H1 (cell line): Measurements from ENCODE around the gene ENTPD8.

Experiments used
- BACH1 ChIP-seq: IDR thresholded peaks from 2 replicates; pipeline ENCODE4 v1.6.1; 2012; ENCODE audit warnings: low read length, improper control_type of control experiment
- BRCA1 ChIP-seq: IDR thresholded peaks from 2 replicates; pipeline ENCODE4 v1.6.1; 2012; ENCODE audit warnings: low read depth, low read length, improper control_type of control experiment
- CBX5 ChIP-seq: fragments of 300-800, 300-1000 bp; sonication (generic); IDR thresholded peaks from 2 replicates; pipeline ENCODE4 v1.7.1; 2016; ENCODE audit warnings: antibody characterized with exemption, low read length, low read depth
- CREB1 ChIP-seq: IDR thresholded peaks from 2 replicates; pipeline ENCODE4 v1.6.1; 2012; ENCODE audit warnings: inconsistent platforms
- EGR1 ChIP-seq: IDR thresholded peaks from 2 replicates; pipeline ENCODE4 v1.6.1; 2011; ENCODE audit warnings: low read depth, low read length, borderline replicate concordance
- EP300 ChIP-seq, 2 experiments: IDR thresholded peaks; 1 replicate in 1 of 2; 2 replicates in 1 of 2; pipeline ENCODE4 v1.6.1; 2011 to 2012; ENCODE audit warnings: low read depth in 2 of 2, low read length in 2 of 2, mild to moderate bottlenecking in 2 of 2, borderline replicate concordance in 1 of 2, inconsistent platforms in 1 of 2, moderate library complexity in 1 of 2
- EZH2 ChIP-seq: fragments of 200-600 bp; sonication (generic); IDR thresholded peaks from 2 replicates; pipeline ENCODE4 v1.7.1; 2012; ENCODE audit warnings: low read depth, mild to moderate bottlenecking, moderate library complexity, low read length, inconsistent platforms; ENCODE audit not compliant: severe bottlenecking
- POLR2A ChIP-seq, 2 experiments: IDR thresholded peaks; 1 replicate in 1 of 2; 2 replicates in 1 of 2; pipeline ENCODE4 v1.6.1; 2011; ENCODE audit warnings: low read depth in 2 of 2, low read length in 2 of 2, mild to moderate bottlenecking in 2 of 2; ENCODE audit errors: control extremely low read depth in 1 of 2
- RBBP5 ChIP-seq: IDR thresholded peaks from 2 replicates; pipeline ENCODE4 v1.7.1; 2012; ENCODE audit warnings: low read depth, mild to moderate bottlenecking, inconsistent platforms, low read length, moderate library complexity, borderline replicate concordance
- SIN3A ChIP-seq, 2 experiments: IDR thresholded peaks in 1 of 2; conservative IDR thresholded peaks in 1 of 2; 2 replicates each; pipeline ENCODE4 v1.6.1; 2011 to 2012; ENCODE audit warnings: low read length in 2 of 2, improper control_type of control experiment in 1 of 2, low read depth in 1 of 2, mild to moderate bottlenecking in 1 of 2
- SP1 ChIP-seq: IDR thresholded peaks from 2 replicates; pipeline ENCODE4 v1.6.1; 2011; ENCODE audit warnings: low read depth, low read length
- TF ChIP-seq, protein P1 (sequence below), 3 experiments: IDR thresholded peaks; 1 replicate in 2 of 3; 2 replicates in 1 of 3; pipeline versions ENCODE4 v1.5.1 to v1.6.1; 2011; ENCODE audit warnings: low read length in 3 of 3, mild to moderate bottlenecking in 3 of 3, inconsistent platforms in 2 of 3, low read depth in 1 of 3, moderate library complexity in 1 of 3; ENCODE audit not compliant: insufficient read depth in 1 of 3; ENCODE audit errors: control extremely low read depth in 1 of 3
- TF ChIP-seq, protein P2 (sequence below): IDR thresholded peaks from 2 replicates; pipeline ENCODE4 v1.6.1; 2012; ENCODE audit warnings: inconsistent platforms
- TF ChIP-seq, protein P3 (sequence below): IDR thresholded peaks from 2 replicates; pipeline ENCODE4 v1.6.1; 2012; ENCODE audit warnings: low read length, inconsistent platforms

DNA sequence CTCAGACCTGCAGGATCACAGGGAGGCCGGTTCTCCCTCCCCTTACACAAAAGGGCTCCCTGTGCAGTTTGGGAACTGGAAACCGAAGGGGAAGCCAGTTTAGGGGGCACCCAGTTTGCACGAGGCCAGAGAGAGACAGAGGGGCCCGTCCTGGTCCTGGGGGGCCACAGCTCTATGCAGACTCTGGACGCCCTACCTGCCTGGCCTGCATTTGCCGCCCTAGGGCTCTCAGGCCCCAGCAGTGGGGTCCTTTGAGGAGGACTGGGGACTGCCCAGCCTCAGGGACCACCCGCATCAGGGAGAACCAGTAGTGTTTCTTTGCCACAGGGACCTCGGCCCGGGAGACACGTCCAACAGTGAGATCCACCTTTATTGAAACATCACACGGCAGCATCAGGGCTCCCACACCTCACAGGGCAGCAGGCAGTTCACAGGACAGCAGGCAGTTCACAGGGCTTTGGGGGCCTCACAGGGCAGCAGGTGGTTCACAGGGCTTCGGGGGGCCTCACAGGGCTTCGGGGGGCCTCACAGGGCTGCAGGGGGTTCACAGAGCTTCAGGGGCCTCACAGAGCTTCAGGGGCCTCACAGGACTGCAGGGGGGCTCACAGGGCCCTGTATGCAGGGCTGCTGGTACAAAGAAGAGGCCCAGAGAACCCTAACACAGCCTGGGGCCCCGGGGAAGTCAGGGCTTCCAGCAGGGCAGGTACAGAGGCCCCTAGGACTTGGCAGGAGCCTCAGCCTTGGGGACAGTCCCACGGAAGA is 18.6 kb upstream of the ENTPD8 start:
- TF ChIP-seq BRCA1 (no peak), EP300 (IDR thresholded peaks at IDR 0.05; ENCODE audit: borderline replicate concordance in 1 of 2, low read depth in 2 of 2, low read length in 2 of 2) (no peak), EZH2 (no peak), SIN3A (conservative IDR thresholded peaks at IDR 0.05 in 1 of 2, IDR thresholded peaks at IDR 0.05 in 1 of 2; ENCODE audit: low read depth in 1 of 2, low read length in 2 of 2) (no peak), EGR1 (no peak), CBX5 (no peak), POLR2A (IDR thresholded peaks at IDR 0.05; ENCODE audit: control extremely low read depth in 1 of 2, low read depth in 2 of 2, low read length in 2 of 2) (no peak), RBBP5 (no peak), SP1 (no peak), CREB1 (no peak), BACH1 (no peak)
- TF ChIP-seq, protein P1, sequence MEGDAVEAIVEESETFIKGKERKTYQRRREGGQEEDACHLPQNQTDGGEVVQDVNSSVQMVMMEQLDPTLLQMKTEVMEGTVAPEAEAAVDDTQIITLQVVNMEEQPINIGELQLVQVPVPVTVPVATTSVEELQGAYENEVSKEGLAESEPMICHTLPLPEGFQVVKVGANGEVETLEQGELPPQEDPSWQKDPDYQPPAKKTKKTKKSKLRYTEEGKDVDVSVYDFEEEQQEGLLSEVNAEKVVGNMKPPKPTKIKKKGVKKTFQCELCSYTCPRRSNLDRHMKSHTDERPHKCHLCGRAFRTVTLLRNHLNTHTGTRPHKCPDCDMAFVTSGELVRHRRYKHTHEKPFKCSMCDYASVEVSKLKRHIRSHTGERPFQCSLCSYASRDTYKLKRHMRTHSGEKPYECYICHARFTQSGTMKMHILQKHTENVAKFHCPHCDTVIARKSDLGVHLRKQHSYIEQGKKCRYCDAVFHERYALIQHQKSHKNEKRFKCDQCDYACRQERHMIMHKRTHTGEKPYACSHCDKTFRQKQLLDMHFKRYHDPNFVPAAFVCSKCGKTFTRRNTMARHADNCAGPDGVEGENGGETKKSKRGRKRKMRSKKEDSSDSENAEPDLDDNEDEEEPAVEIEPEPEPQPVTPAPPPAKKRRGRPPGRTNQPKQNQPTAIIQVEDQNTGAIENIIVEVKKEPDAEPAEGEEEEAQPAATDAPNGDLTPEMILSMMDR (IDR thresholded peaks at IDR 0.05; ENCODE audit: control extremely low read depth in 1 of 3, insufficient read depth in 1 of 3, low read depth in 1 of 3, low read length in 3 of 3) = no peak
- TF ChIP-seq, protein P2, sequence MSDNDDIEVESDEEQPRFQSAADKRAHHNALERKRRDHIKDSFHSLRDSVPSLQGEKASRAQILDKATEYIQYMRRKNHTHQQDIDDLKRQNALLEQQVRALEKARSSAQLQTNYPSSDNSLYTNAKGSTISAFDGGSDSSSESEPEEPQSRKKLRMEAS = no peak
- TF ChIP-seq, protein P3, sequence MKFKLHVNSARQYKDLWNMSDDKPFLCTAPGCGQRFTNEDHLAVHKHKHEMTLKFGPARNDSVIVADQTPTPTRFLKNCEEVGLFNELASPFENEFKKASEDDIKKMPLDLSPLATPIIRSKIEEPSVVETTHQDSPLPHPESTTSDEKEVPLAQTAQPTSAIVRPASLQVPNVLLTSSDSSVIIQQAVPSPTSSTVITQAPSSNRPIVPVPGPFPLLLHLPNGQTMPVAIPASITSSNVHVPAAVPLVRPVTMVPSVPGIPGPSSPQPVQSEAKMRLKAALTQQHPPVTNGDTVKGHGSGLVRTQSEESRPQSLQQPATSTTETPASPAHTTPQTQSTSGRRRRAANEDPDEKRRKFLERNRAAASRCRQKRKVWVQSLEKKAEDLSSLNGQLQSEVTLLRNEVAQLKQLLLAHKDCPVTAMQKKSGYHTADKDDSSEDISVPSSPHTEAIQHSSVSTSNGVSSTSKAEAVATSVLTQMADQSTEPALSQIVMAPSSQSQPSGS = no peak
